ENCODE data around the gene CACNG1. TPM values are rescaled to one million over a fixed set of nuclear protein-coding genes. Genes with fewer than 3 reads are reported as not detected.

Gene CACNG1
- total and polyA plus RNA-seq, 2 donors (not counting 3 experiments of a cell fraction or from before 2014, with no cell fraction given) = not detected

DNA sequence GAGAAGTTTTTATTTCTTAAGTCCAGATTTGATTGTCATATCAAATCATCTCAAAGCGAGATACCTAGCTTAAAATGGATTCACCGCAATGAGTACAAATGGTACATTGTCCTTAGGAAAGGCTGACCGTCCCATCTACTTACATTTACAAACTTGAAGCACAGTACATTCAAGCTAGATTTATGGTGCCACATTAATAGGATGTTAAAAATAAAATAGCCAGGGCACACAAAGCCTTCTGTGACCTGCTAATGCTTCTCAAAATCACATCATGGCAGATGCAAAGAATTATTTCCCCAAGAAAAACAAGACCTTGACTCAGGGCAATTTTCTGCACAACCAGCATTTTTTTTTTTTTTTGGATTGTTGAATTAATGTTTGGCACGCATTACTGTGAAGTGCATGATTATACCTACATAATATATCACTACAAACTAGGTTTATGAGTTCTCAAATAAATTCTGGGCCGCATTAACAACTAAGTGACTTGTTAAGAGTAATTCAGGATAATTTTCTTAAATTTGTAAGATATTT lies 25.3 kb downstream of the CACNG1 start:
- BruUV-seq (replicated peaks) = no TSS peak
- Histone ChIP-seq H3K4me1 (ENCODE audit: control insufficient read depth, extremely low read depth, insufficient read depth, low read length) (no peaks in the 10 kb centered on the region), H4K20me1 (replicated peaks; ENCODE audit: control insufficient read depth, extremely low read depth, insufficient read depth, low read length) (no peaks in the 10 kb centered on the region), H3K27me3 (ENCODE audit: control insufficient read depth in 2 of 2, insufficient read depth in 2 of 2, low read length in 2 of 2) (no peaks in the 10 kb centered on the region), H3K4me2 (ENCODE audit: insufficient read depth, low read length) (no peak overlapping the region), H3K27ac (ENCODE audit: insufficient read depth, low read depth, low read length) (no peak overlapping the region), H3K9ac (replicated peaks; ENCODE audit: extremely low read depth, insufficient read depth, low read length) (no peak overlapping the region), H3K9me1 (replicated peaks; ENCODE audit: control insufficient read depth, extremely low read depth, insufficient read depth, low read length) (no peaks in the 10 kb centered on the region), H3K79me2 (ENCODE audit: control insufficient read depth, insufficient read depth, low read length) (no peaks in the 10 kb centered on the region), H3K9me3 (replicated peaks; ENCODE audit: control insufficient read depth, insufficient read depth, low read length) (no peaks in the 10 kb centered on the region), H3K36me3 (ENCODE audit: control insufficient read depth in 2 of 2, extremely low read depth in 1 of 2, insufficient read depth in 2 of 2, low read length in 2 of 2) (no peaks in the 10 kb centered on the region), H2AFZ (ENCODE audit: low read depth, low read length) (no peak overlapping the region), H3K4me3 (replicated peaks in 1 of 3; ENCODE audit: insufficient read depth in 1 of 3, low read depth in 1 of 3, low read length in 3 of 3) (no peak overlapping the region)
- dilution Hi-C loops (cut with MboI; ENCODE audit: extremely low pct_ligation_motif_present, low sequenced_read_pairs) = no loop called here
- no peak for FAIRE-seq
- TF ChIP-seq POLR2A (IDR thresholded peaks at IDR 0.05; ENCODE audit: low read depth, low read length) (no peak), POLR2AphosphoS5 (IDR thresholded peaks at IDR 0.05; ENCODE audit: insufficient read depth, low read depth, low read length) (no peak), EZH2 (IDR thresholded peaks at IDR 0.05; ENCODE audit: borderline replicate concordance, low read depth, low read length, severe bottlenecking) (no peak), GATA2 (IDR thresholded peaks at IDR 0.05; ENCODE audit: insufficient read depth, insufficient read length, low read depth, low read length) (no peak), MAX (IDR thresholded peaks at IDR 0.05; ENCODE audit: insufficient read depth, insufficient read length) (no peak), CTCF (IDR thresholded peaks at IDR 0.05; ENCODE audit: extremely low read depth in 1 of 2, insufficient read depth in 1 of 2, low read depth in 1 of 2, low read length in 2 of 2) (no peak), FOS (IDR thresholded peaks at IDR 0.05; ENCODE audit: borderline replicate concordance, insufficient read depth, low read length) (no peak), JUN (IDR thresholded peaks at IDR 0.05; ENCODE audit: borderline replicate concordance, insufficient read depth, insufficient read length, low read depth) (no peak), MYC (IDR thresholded peaks at IDR 0.05; ENCODE audit: low read depth, low read length) (no peak)
- intact Hi-C loops (cut with micrococcal nuclease) = no loop called here
- ChIA-PET POLR2A (no interaction called here), CTCF (interaction anchor here (1.3 kb wide), 2 partner anchors 9 to 12 kb away, joined by 4 to 5 read pairs; no protein-coding TSS in a partner anchor)
- no peak for DNase-seq (ENCODE audit: low read depth, low spot score)

Data from endothelial cell of umbilical vein (primary cell).